NT2/D1 (cell line): Measurements from ENCODE around the gene RSBN1L.

Experiments used
- SUZ12 ChIP-seq: IDR thresholded peaks from 2 replicates; pipeline ENCODE4 v1.6.1; 2011; ENCODE audit not compliant: insufficient read length, insufficient read depth; ENCODE audit errors: extremely low read depth
- YY1 ChIP-seq: IDR thresholded peaks from 2 replicates; pipeline ENCODE4 v1.6.1; 2011; ENCODE audit not compliant: insufficient read length, insufficient read depth

DNA sequence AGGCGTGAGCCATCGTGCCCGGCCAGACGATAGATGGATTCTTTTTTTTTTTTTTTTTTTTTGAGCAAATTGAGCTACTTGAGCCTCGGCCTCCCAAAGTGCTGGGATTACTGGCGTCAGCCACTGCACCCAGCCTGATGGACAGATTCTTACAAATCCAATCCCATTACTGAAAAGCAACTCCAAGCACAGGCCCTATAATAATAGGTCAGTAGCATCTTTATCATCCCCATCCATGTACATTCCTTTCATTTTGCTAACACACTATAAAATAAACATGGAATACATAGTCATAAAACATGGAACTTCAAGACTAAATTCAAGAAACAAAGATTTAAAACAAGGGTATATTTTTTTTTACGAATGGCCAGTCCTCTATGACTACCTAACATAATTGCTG lies 16.0 kb upstream of the RSBN1L start:
- no peak for TF ChIP-seq YY1
- TF ChIP-seq SUZ12: no peak
